Measurements from ENCODE around the gene IRF3. TPM values are rescaled to one million over a fixed set of nuclear protein-coding genes. Genes with fewer than 3 reads are reported as not detected.

IRF3 gene
- total RNA-seq, 1 donor from 2014 or later: 59.4 TPM

DNA sequence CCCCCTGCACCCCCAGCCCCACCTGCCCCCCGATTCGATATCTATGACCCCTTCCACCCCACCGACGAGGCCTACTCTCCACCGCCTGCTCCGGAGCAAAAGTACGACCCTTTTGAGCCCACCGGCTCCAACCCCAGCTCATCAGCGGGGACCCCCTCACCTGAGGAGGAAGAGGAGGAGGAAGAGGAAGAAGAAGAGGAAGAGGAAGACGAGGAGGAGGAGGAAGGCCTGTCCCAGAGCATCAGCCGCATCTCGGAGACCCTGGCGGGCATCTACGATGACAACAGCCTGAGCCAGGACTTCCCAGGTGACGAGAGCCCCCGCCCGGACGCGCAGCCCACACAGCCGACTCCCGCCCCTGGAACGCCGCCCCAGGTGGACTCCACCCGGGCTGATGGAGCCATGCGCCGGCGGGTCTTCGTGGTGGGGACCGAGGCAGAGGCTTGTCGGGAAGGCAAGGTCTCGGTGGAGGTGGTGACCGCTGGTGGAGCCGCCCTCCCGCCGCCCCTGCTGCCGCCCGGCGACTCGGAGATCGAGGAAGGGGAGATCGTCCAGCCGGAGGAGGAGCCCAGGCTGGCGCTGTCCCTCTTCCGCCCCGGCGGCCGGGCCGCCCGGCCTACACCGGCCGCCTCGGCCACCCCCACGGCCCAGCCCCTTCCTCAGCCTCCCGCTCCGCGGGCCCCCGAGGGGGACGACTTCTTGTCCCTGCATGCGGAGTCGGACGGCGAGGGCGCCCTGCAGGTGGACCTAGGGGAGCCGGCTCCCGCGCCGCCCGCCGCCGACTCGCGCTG lies 14.4 kb downstream of the IRF3 start:
- TF ChIP-seq CTCF (IDR thresholded peaks at IDR 0.05): no peak
- no peak for TF ChIP-seq POLR2A (IDR thresholded peaks at IDR 0.05)
- no peak for TF ChIP-seq POLR2AphosphoS5 (IDR thresholded peaks at IDR 0.05; ENCODE audit: insufficient read depth in 1 of 2, low read depth in 1 of 2)
- intact Hi-C loops (cut with DNase I): no loop called here
- no peak overlapping the region for H3K4me3 ChIP-seq
- no peaks in the 10 kb centered on the region for H3K4me1 ChIP-seq
- H3K27me3 ChIP-seq: no peaks in the 10 kb centered on the region
- no peak for DNase-seq (ENCODE audit: extremely low spot score in 2 of 2)
- peaks cover 4 to 80% of the 10 kb centered on the region in 2 donors for H3K36me3 ChIP-seq
- no peaks in the 10 kb centered on the region for H3K9me3 ChIP-seq
- no peak overlapping the region for H3K27ac ChIP-seq

DNA sequence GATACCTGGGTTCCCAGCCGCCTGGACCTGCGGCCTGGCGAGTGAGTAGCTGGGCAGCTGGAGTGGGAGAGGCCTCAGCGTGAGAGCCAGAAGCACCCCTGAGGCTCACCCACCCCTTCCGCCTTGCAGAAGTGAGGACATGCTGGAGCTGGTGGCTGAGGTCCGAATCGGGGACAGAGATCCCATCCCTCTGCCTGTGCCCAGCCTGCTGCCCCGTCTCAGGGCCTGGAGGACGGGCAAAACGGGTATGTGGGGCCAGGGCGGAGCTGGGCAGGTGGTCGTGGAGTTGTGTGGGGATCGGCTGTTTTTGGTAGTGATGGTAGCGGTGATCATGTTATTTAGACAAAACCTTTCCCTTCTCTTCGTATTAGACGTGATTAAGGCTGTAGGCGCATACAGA lies 19.1 kb downstream of the IRF3 start:
- peaks cover 34% of the 10 kb centered on the region for H3K4me1 ChIP-seq
- H3K4me3 ChIP-seq: no peak overlapping the region
- H3K9me3 ChIP-seq: no peaks in the 10 kb centered on the region
- no peak for DNase-seq (ENCODE audit: extremely low spot score in 2 of 2)
- peaks cover 0 to 40% of the 10 kb centered on the region in 2 donors for H3K36me3 ChIP-seq
- H3K27ac ChIP-seq: no peak overlapping the region
- TF ChIP-seq CTCF (IDR thresholded peaks at IDR 0.05) (no peak), POLR2A (IDR thresholded peaks at IDR 0.05) (no peak), POLR2AphosphoS5 (IDR thresholded peaks at IDR 0.05; ENCODE audit: insufficient read depth in 1 of 2, low read depth in 1 of 2) (no peak)
- H3K27me3 ChIP-seq: no peaks in the 10 kb centered on the region
- intact Hi-C loops (cut with DNase I): no loop called here

DNA sequence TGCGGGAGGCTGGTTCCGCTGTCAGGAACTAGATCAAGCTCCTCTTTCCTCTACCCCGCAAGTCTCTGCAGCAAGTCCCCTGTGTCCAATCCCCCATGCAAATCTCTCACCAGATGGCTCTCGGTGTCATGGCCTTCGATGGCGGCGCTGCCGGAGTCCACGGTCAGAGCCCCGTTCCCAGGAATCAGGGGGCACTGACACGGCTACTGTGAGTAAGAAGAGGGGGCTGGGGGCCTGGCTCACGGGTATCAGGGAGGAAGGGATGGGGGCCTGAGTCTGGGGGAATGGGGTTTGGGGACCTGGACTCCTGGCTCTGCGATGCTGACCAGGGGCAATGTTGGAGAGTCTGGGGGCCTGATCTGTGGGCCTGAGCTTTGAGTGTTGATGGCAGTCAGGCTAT lies 19.7 kb downstream of the IRF3 start:
- intact Hi-C loops (cut with DNase I): no loop called here
- Histone ChIP-seq H3K4me1 (peaks cover 38% of the 10 kb centered on the region), H3K36me3 (peaks cover 0 to 34% of the 10 kb centered on the region in 2 donors), H3K27ac (no peak overlapping the region), H3K9me3 (no peaks in the 10 kb centered on the region), H3K27me3 (no peaks in the 10 kb centered on the region), H3K4me3 (no peak overlapping the region)
- no peak for DNase-seq (ENCODE audit: extremely low spot score in 2 of 2)
- TF ChIP-seq POLR2AphosphoS5 (IDR thresholded peaks at IDR 0.05; ENCODE audit: insufficient read depth in 1 of 2, low read depth in 1 of 2) (no peak), CTCF (IDR thresholded peaks at IDR 0.05) (no peak), POLR2A (IDR thresholded peaks at IDR 0.05) (no peak)

DNA sequence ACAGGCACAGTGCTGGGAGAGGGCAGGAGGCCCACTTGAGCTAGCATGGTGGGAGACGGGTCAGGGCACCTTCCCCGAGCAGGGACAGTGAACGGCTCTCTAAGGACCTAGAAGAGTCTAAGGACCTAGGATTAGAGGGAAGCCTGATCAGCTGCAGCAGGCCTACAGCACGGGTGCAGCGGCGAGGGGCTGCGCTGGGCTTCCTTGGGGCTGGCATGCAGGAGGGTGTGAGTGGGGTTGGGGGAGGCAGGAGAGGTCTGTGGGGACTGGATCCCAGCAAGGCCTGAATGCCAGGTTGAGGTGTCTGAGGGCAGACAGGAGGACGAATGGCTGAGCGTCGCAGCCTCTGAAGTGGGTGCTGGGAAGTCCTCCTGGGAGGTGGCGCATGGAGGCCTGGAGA lies 20.1 kb downstream of the IRF3 start:
- intact Hi-C loops (cut with DNase I): no loop called here
- Histone ChIP-seq H3K4me3 (no peak overlapping the region), H3K36me3 (peaks cover 0 to 32% of the 10 kb centered on the region in 2 donors), H3K27me3 (no peaks in the 10 kb centered on the region), H3K27ac (no peak overlapping the region), H3K4me1 (peaks cover 41% of the 10 kb centered on the region), H3K9me3 (no peaks in the 10 kb centered on the region)
- no peak for DNase-seq (ENCODE audit: extremely low spot score in 2 of 2)
- TF ChIP-seq POLR2AphosphoS5 (IDR thresholded peaks at IDR 0.05; ENCODE audit: insufficient read depth in 1 of 2, low read depth in 1 of 2): no peak
- TF ChIP-seq POLR2A (IDR thresholded peaks at IDR 0.05): no peak
- TF ChIP-seq CTCF (IDR thresholded peaks at IDR 0.05): no peak

DNA sequence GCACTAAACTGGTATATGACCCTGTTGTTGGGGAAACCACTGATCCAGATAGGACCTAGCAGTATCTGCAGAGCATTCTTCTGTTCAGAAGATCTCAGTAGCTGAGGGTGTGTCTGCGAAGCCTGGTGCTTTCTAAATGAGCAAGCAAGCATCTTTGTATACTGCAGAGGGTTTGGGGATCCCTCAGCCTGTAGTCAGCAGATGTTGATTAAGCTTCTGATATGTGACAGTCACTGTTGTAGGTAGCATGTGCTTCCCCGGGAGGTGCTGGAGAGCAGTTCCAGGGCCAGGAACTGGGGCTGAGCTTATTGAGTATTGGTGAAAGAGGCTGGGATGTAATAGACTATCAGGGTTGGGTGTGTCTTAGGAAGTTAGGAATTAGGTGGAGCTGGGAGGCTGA lies 22.2 kb downstream of the IRF3 start:
- Histone ChIP-seq H3K27ac (no peak overlapping the region), H3K4me1 (peaks cover 54% of the 10 kb centered on the region), H3K36me3 (peaks cover 0 to 16% of the 10 kb centered on the region in 2 donors), H3K4me3 (no peak overlapping the region), H3K9me3 (no peaks in the 10 kb centered on the region), H3K27me3 (no peaks in the 10 kb centered on the region)
- no peak for DNase-seq (ENCODE audit: extremely low spot score in 2 of 2)
- TF ChIP-seq POLR2A (IDR thresholded peaks at IDR 0.05) (no peak), POLR2AphosphoS5 (IDR thresholded peaks at IDR 0.05; ENCODE audit: insufficient read depth in 1 of 2, low read depth in 1 of 2) (no peak), CTCF (IDR thresholded peaks at IDR 0.05) (no peak)
- intact Hi-C loops (cut with DNase I): no loop called here
